GM19351 (cell line): ENCODE results near the gene STX16.

Experiments used
- ATAC-seq: cut with Tn5 transposase; IDR thresholded peaks from one replicate; pipeline ENCODE4 v1.9.1; 2021; ENCODE audit warnings: mild to moderate bottlenecking, moderate library complexity; ENCODE audit not compliant: unreplicated experiment

The STX16 gene

GRCh38 chr20:58673119-58673518 is 22.0 kb downstream of the STX16 start:
- ATAC-seq: no peak

GRCh38 chr20:58675146-58675584 is 24.1 kb downstream of the STX16 start:
- ATAC-seq: no peak

DNA sequence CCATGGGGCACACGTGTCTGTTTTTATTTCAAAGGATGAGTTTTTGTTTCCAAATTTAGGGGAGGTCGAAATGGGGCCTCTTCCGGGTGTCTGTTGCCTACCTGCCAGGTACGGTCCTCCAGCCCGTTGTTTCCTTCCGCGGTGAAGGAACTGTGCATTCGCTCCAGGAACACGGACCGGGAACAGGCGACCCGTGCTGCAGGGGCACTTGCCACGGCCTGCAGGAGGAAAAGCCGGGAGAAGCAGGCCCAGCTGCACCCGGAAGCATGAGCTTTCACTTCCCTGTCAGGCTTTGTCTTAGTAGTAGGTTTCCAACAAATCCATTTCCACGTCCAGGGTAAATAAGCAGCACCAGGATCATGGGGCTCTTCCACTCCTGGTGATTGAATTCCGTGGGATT is 24.6 kb downstream of the STX16 start:
- no peak for ATAC-seq

DNA sequence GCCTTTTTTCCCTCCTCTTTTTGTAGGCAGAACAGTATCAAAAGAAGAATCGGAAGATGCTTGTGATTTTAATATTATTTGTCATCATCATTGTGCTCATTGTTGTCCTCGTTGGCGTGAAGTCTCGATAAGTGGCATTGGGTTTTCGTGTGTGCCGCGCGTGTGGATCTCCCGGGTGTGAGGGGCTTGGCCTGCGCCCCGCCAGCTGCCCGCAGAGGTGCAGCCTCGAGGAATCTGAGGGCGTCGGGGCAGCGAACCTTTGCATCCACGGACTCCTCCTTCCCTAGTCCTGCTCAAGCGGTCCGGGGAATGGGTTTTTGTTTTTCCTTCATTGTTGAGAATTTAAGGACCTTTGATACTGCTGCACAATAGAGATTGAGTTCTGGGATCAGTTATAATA is 25.1 kb downstream of the STX16 start:
- no peak for ATAC-seq

- ATAC-seq: no peak
Observed at GRCh38 chr20:58677079-58677604, 26.1 kb downstream of the STX16 start.

GRCh38 chr20:58677808-58678207 is 26.7 kb downstream of the STX16 start:
- no peak for ATAC-seq

- no peak for ATAC-seq
Observed at GRCh38 chr20:58678806-58679205, 27.7 kb downstream of the STX16 start.

DNA sequence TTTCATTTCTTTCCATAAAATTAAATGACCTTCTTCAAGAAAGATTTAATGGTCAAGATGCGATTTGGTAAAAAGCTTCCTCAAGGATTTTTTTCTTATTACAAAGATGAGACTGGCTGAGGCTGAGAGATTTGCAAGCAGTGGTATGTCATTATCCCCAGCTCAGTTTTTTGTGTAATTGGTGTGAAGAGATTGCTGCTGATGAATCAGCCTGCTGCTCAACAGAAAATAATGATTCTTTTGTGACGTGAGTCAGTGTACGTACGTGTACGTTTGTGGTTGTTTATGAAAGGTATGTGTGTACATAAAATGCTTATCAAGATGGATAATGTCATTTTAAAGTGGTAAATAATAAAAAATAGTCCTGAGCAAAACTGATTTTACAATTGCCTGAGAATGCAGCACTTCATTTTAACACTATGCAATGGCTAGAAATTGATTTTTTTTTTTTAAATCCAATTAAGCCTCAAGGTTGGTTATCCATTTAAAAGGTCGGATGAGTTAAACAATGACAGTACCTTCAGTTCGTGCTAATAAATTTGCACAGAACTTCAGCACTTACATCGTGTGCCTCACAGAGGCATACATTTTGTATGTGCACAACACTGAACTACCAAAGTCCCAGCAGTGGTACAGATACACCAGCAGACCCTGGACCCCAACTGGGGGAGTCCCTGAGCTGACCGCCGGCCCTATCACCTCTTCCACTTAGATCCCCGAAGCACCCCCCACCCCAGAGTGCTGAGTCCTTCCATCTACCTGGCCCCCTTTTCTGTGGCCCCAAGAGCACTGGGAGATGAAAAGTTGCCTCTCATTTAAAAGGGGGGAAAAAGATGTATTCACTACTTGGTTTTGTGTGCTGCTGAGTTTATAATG is 31.8 kb downstream of the STX16 start:
- ATAC-seq: no peak

DNA sequence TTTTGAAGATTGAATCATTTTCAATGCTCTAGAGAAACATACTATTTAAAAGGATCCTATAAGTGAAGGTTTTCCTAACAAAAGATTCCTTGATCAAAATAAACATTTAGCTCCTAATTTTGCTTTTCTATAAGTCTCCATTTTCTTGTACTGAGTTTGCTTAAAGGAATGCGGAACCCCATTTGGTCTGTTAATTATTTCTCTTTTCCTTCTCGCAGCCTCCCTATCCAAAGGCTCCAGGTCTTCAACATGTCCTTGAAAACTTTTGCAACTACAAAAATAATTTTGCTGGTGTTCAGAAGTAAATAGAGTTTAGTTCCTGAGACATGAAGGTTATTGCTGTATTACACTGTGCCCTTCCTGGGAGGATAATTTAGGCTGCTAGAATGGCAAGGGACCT is 33.2 kb downstream of the STX16 start:
- ATAC-seq: no peak

GRCh38 chr20:58685988-58686387 is 34.9 kb downstream of the STX16 start:
- no peak for ATAC-seq

GRCh38 chr20:58688414-58688813 is 37.3 kb downstream of the STX16 start:
- ATAC-seq: no peak

- ATAC-seq: no peak
Observed at GRCh38 chr20:58688840-58689239, 37.8 kb downstream of the STX16 start.

GRCh38 chr20:58690396-58691135 is 39.5 kb downstream of the STX16 start:
- no peak for ATAC-seq

DNA sequence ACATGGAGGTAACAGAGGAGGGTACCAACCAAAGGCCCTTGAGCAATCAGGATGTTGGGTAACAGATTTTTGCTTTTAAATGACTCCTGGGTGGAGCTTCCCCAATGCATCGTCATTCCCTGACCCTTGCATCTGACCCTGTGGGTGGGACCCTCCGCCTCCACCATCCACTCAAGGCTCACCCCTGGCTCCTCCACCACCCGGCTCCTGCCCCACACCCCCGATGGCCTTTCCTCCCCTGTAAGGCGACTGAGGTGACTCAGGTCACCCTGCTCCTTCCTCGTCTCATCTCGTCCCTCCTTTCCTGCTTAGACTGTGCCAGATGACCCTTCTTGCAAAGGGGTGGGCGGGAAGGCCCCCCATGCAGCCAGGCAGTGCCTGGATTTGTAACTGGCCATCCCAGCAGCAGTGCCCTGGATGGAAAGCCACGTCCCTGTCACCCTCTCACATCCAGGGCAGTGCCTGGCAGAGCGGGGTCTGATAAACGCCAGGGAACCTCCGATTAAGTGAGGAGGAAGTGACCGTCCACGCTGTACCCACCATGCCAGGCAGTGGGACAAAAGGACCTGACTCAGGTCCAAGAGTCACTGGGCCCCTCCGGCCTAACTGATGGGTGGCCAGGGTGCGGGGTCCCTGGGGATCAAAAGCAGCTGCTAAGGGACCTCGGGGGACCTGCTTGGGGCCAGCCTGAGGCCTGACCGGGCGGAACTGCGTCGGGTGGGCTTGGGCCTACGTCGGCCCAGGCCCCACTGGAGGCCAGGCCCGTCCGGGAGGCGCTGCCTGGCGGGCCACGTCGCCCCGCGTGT is 40.9 kb downstream of the STX16 start:
- ATAC-seq: no peak

- ATAC-seq: peak; percentile 95
Observed at GRCh38 chr20:58692579-58693225, 41.6 kb downstream of the STX16 start, which contains the start of gene NPEPL1. TSS of gene NPEPL1 (plus strand) at chr20:58692800. CDS start at chr20:58692901, 101 bp downstream.

- ATAC-seq: peak; percentile 34
Observed at GRCh38 chr20:58693226-58694006, 42.3 kb downstream of the STX16 start.

- no peak for ATAC-seq
Observed at GRCh38 chr20:58694241-58695083, 43.4 kb downstream of the STX16 start.

DNA sequence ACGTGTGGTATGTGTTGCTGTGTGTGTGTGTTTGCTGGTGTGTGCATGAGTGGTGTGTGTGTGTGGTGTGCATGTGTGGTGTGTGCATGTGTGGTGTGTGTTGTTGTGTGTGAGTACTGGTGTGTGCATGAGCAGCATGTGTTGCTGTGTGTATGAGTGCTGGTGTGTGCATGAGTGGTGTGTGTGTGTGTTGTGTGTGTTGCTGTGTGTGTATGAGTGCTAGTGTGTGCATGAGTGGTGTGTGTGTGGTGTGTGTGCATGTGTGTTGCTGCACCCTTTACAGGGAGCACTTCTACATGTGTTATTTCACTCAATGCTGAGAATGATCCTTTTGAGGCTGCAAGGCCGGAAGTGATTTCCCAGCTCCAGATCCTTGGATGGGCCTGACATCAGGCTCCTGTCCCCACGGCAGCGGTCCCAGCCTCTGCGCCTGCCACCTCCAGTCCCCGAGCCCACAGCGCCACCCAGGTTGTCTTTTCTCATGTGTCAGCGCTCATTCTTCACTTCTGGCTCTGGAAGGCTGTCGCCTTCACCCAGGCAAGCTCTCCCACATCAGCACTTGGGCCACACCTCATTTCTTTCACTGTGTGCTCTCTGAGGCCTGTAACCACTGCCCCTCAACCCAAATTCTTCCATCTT is 44.1 kb downstream of the STX16 start:
- no peak for ATAC-seq
